Panc1 (cell line): ENCODE measurements around the gene AOAH. TPM values are rescaled to one million over a fixed set of nuclear protein-coding genes. Genes with fewer than 3 reads are reported as not detected.

Source experiments
- ATAC-seq: fragments of 200-7000 bp; cut with Tn5 transposase; 2 replicates; pipeline ENCODE4 v1.9.1; 2020; ENCODE audit warnings: mild to moderate bottlenecking, moderate library complexity
- BruUV-seq: library from RNA; stranded (reverse); fragments of 400-500 nt; replicated peaks from 2 replicates; lab custom pipeline; 2021; lab: Mats Ljungman, UMichigan
- CTCF ChIA-PET: fragments of 300-600 bp; sonication (Branson Sonifier 250); formaldehyde crosslinking; loops from one replicate; lab custom pipeline; 2022; ENCODE audit warnings: antibody characterized with exemption; lab: Charles Lee
- POLR2A ChIA-PET: fragments of 300-600 bp; sonication (Branson Sonifier 250); formaldehyde crosslinking; loops from one replicate; lab custom pipeline; 2022; ENCODE audit warnings: antibody characterized with exemption; lab: Charles Lee
- DNase-seq: peaks from one replicate; pipeline ENCODE4 v3.0.0-alpha.2; 2010; ENCODE audit warnings: low read depth, low spot score
- H3K27ac ChIP-seq: 2 replicates; pipeline ENCODE4 v1.5.1; 2011; ENCODE audit warnings: mild to moderate bottlenecking, low read length, inconsistent platforms
- H3K27me3 ChIP-seq: fragments of 200-500 bp; sonication (Bioruptor generic); 2 replicates; pipeline ENCODE4 v1.6.0; 2014; ENCODE audit warnings: low read length, inconsistent platforms; ENCODE audit not compliant: control insufficient read depth, insufficient read depth
- H3K36me3 ChIP-seq: fragments of 200-500 bp; sonication (Bioruptor generic); 2 replicates; pipeline ENCODE4 v1.5.1; 2014; ENCODE audit warnings: inconsistent platforms, mild to moderate bottlenecking, low read length, moderate library complexity; ENCODE audit not compliant: control insufficient read depth, insufficient read depth
- H3K4me1 ChIP-seq: 2 replicates; pipeline ENCODE4 v1.5.1; 2011; ENCODE audit warnings: inconsistent platforms, mild to moderate bottlenecking, low read length, moderate library complexity; ENCODE audit not compliant: control insufficient read depth, insufficient read depth
- H3K4me3 ChIP-seq, 2 experiments: 2 replicates each; pipeline ENCODE4 v1.5.1; 2011 to 2012; ENCODE audit warnings: low read depth in 2 of 2, low read length in 2 of 2, mild to moderate bottlenecking in 2 of 2, inconsistent platforms in 1 of 2, moderate library complexity in 1 of 2
- H3K9me3 ChIP-seq: fragments of 200-500 bp; sonication (Bioruptor generic); 2 replicates; pipeline ENCODE4 v1.5.1; 2014; ENCODE audit warnings: low read depth, mild to moderate bottlenecking, inconsistent platforms, low read length, moderate library complexity; ENCODE audit not compliant: control insufficient read depth, insufficient read depth
- POLR2AphosphoS5 ChIP-seq: IDR thresholded peaks from 2 replicates; pipeline ENCODE4 v1.6.1; 2012; ENCODE audit warnings: mild to moderate bottlenecking, low read depth, low read length, moderate library complexity
- SIN3A ChIP-seq: IDR thresholded peaks from 2 replicates; pipeline ENCODE4 v1.6.1; 2012; ENCODE audit warnings: low read depth, mild to moderate bottlenecking, low read length, moderate library complexity, borderline replicate concordance; ENCODE audit not compliant: insufficient read depth
- TCF7L2 ChIP-seq: IDR thresholded peaks from 2 replicates; pipeline ENCODE4 v1.6.1; 2011; ENCODE audit warnings: mild to moderate bottlenecking, low read depth, low read length, inconsistent platforms
- in situ Hi-C: cut with HindIII; loops from 2 replicates; pipeline ENCODE4 v1.10.0; 2016; ENCODE audit warnings: low sequenced_read_pairs, low pct_unique_long_range_greater_than_20kb
- intact Hi-C: fragments of 100-400 bp; cut with micrococcal nuclease; formaldehyde crosslinking; loops from one replicate; pipeline ENCODE4 v1.10.0; 2022; ENCODE audit not compliant: unreplicated experiment
- total RNA-seq: library from RNA; stranded (reverse); gene quantifications from one replicate; pipeline ENCODE4 v1.2.1, GENCODE V29; 2021; ENCODE audit not compliant: unreplicated experiment
- TF ChIP-seq, protein P1 (sequence below): fragments of 450-650 bp; IDR thresholded peaks from 2 replicates; pipeline ENCODE4 v1.5.1; 2017; ENCODE audit warnings: mild to moderate bottlenecking
- TF ChIP-seq, protein P2 (sequence below), 2 experiments: IDR thresholded peaks; 2 replicates each; pipeline ENCODE4 v1.6.1; 2011 to 2012; ENCODE audit warnings: low read depth in 2 of 2, control low read depth in 1 of 2, low read length in 1 of 2, mild to moderate bottlenecking in 1 of 2, moderate library complexity in 1 of 2; ENCODE audit not compliant: insufficient read depth in 1 of 2

The AOAH gene
- total RNA-seq, 1 experiment from 2014 or later = 0.31 TPM

DNA sequence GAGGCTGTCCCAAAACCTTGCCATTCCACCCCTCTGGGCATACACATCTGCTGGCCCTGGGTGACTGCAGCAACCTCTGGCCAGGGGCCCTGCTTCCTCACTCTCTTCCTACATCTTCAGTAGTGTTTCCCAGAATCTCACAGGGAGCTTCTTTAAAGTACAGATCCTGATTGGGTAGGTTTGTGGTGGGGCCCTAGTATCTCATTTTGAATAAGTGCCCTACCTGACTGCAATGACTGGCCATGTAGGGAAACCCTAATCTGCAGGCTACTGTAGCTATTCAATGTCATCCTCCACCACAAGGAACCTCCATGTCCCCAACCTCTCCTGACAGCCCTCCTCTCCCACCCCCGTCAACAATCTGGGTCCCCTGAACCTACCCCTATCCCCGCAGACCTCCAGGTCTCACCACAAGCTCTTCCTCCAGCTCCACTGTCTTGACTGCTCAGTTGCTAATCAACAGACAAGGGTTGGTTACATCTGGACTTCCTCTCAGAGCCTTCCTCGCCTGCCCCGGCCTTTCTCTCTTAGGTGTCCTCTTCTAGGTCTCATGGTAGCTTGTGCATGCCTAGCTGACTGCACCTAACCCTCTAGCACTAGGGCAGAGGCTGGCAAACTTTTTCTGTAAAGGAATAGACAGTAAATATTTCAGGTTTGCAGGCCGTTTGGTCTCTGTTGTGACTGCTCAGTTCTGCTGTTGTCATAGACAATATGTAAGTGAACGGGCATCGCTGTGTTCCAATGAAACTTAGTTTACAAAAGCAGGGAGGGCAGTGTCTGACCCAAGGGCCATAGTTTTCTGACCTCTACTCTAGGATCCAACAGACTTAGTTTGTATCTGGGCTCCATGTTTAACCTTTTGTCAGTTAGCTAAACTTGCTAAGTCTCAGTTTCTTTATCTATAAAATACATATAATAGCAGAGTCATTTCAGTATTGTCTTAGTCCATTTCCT is 121.1 kb downstream of the AOAH start:
- no peak for DNase-seq
- no TSS peak for BruUV-seq
- no peak for ATAC-seq
- ChIA-PET POLR2A (no interaction called here), CTCF (no interaction called here)
- Histone ChIP-seq H3K27ac (no peak overlapping the region), H3K36me3 (no peaks in the 10 kb centered on the region), H3K27me3 (no peaks in the 10 kb centered on the region), H3K9me3 (peaks cover 5% of the 10 kb centered on the region; the same call in 1 of the 2 replicates), H3K4me3 (no peak overlapping the region), H3K4me1 (peaks cover 14% of the 10 kb centered on the region; the same call in 1 of the 2 replicates)
- in situ Hi-C loops = no loop called here
- TF ChIP-seq POLR2AphosphoS5 = no peak
- no peak for TF ChIP-seq TCF7L2
- TF ChIP-seq, protein P1, sequence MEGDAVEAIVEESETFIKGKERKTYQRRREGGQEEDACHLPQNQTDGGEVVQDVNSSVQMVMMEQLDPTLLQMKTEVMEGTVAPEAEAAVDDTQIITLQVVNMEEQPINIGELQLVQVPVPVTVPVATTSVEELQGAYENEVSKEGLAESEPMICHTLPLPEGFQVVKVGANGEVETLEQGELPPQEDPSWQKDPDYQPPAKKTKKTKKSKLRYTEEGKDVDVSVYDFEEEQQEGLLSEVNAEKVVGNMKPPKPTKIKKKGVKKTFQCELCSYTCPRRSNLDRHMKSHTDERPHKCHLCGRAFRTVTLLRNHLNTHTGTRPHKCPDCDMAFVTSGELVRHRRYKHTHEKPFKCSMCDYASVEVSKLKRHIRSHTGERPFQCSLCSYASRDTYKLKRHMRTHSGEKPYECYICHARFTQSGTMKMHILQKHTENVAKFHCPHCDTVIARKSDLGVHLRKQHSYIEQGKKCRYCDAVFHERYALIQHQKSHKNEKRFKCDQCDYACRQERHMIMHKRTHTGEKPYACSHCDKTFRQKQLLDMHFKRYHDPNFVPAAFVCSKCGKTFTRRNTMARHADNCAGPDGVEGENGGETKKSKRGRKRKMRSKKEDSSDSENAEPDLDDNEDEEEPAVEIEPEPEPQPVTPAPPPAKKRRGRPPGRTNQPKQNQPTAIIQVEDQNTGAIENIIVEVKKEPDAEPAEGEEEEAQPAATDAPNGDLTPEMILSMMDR = no peak
- no peak for TF ChIP-seq SIN3A
- TF ChIP-seq, protein P2, sequence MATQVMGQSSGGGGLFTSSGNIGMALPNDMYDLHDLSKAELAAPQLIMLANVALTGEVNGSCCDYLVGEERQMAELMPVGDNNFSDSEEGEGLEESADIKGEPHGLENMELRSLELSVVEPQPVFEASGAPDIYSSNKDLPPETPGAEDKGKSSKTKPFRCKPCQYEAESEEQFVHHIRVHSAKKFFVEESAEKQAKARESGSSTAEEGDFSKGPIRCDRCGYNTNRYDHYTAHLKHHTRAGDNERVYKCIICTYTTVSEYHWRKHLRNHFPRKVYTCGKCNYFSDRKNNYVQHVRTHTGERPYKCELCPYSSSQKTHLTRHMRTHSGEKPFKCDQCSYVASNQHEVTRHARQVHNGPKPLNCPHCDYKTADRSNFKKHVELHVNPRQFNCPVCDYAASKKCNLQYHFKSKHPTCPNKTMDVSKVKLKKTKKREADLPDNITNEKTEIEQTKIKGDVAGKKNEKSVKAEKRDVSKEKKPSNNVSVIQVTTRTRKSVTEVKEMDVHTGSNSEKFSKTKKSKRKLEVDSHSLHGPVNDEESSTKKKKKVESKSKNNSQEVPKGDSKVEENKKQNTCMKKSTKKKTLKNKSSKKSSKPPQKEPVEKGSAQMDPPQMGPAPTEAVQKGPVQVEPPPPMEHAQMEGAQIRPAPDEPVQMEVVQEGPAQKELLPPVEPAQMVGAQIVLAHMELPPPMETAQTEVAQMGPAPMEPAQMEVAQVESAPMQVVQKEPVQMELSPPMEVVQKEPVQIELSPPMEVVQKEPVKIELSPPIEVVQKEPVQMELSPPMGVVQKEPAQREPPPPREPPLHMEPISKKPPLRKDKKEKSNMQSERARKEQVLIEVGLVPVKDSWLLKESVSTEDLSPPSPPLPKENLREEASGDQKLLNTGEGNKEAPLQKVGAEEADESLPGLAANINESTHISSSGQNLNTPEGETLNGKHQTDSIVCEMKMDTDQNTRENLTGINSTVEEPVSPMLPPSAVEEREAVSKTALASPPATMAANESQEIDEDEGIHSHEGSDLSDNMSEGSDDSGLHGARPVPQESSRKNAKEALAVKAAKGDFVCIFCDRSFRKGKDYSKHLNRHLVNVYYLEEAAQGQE (IDR thresholded peaks at IDR 0.05; ENCODE audit: insufficient read depth in 1 of 2, low read depth in 2 of 2, low read length in 1 of 2) = no peak
- intact Hi-C loops = no loop called here

DNA sequence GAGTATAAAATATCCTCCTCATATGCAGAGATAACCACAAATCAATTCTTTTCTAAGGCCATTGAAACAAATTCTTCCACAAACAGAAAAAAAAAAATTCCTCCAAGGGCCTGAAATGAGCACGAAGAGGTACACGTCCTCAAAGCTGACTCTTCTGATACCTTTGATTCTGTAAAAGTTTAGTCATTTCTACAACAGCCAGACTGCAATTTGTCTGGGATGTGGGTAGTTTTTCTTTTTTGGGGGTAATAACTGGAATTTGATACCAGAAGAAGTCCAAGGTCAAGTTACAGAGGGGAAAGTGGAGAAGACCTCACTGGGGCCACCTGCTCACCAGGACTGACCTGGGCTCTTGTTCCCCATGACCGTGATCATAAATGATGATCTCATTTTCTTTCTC is 121.8 kb downstream of the AOAH start:
- no peak for DNase-seq
- H3K9me3 ChIP-seq = peaks cover 5% of the 10 kb centered on the region; the same call in 1 of the 2 replicates
- BruUV-seq = no TSS peak
- no peak overlapping the region for H3K27ac ChIP-seq
- H3K4me1 ChIP-seq = peaks cover 14% of the 10 kb centered on the region; the same call in 1 of the 2 replicates
- no peaks in the 10 kb centered on the region for H3K36me3 ChIP-seq
- in situ Hi-C loops (no loop called here), intact Hi-C loops (no loop called here)
- no peak for ATAC-seq
- CTCF ChIA-PET = no interaction called here
- TF ChIP-seq POLR2AphosphoS5 = no peak
- TF ChIP-seq, protein P2 (IDR thresholded peaks at IDR 0.05; ENCODE audit: insufficient read depth in 1 of 2, low read depth in 2 of 2, low read length in 1 of 2) = no peak
- no peaks in the 10 kb centered on the region for H3K27me3 ChIP-seq
- POLR2A ChIA-PET = no interaction called here
- no peak overlapping the region for H3K4me3 ChIP-seq
